IMR-90 (cell line): Measurements from ENCODE around the gene KCNK3. TPM values are rescaled to one million over a fixed set of nuclear protein-coding genes. Genes with fewer than 3 reads are reported as not detected.

ENCODE experiments used
- ATAC-seq: fragments of 200-7000 bp; cut with Tn5 transposase; 2 replicates; pipeline ENCODE4 v1.9.1; 2020; ENCODE audit warnings: low read depth, mild to moderate bottlenecking, moderate library complexity
- BruUV-seq: library from RNA; stranded (reverse); fragments of 400-500 nt; replicated peaks from 2 replicates; lab custom pipeline; 2021; lab: Mats Ljungman, UMichigan
- CTCF ChIA-PET: fragments of 300-600 bp; formaldehyde crosslinking; extraction: SDS; loops from one replicate; lab custom pipeline; 2021; ENCODE audit warnings: antibody characterized with exemption; lab: Yijun Ruan, JAX
- POLR2A ChIA-PET: fragments of 300-600 bp; sonication (Branson Sonifier 250); formaldehyde crosslinking; loops from one replicate; lab custom pipeline; 2022; ENCODE audit warnings: antibody characterized with exemption; ENCODE audit not compliant: unreplicated experiment; lab: Charles Lee
- DNase-seq: peaks from one replicate; pipeline ENCODE4 v3.0.0; 2013
- H2AFZ ChIP-seq: replicated peaks from 2 replicates; pipeline ENCODE3; 2013; ENCODE audit warnings: low read length, mild to moderate bottlenecking; ENCODE audit not compliant: poor library complexity
- H2AK5ac ChIP-seq: 2 replicates; pipeline ENCODE4 v1.6.1; 2013; ENCODE audit warnings: low read depth, low read length, inconsistent platforms
- H2AK9ac ChIP-seq: replicated peaks from 2 replicates; pipeline ENCODE3; 2013; ENCODE audit warnings: mild to moderate bottlenecking, low read depth, low read length, moderate library complexity; ENCODE audit not compliant: poor library complexity
- H2BK120ac ChIP-seq: 2 replicates; pipeline ENCODE4 v1.6.1; 2013; ENCODE audit warnings: low read depth, low read length, inconsistent platforms
- H2BK15ac ChIP-seq: 3 replicates; pipeline ENCODE4 v1.6.1; 2013; ENCODE audit warnings: low read depth, low read length, inconsistent platforms
- H2BK20ac ChIP-seq: 2 replicates; pipeline ENCODE4 v1.6.1; 2013; ENCODE audit warnings: low read depth, mild to moderate bottlenecking, inconsistent platforms, low read length, moderate library complexity
- H2BK5ac ChIP-seq: 2 replicates; pipeline ENCODE4 v1.6.1; 2013; ENCODE audit warnings: mild to moderate bottlenecking, low read depth, low read length, inconsistent platforms; ENCODE audit not compliant: poor library complexity, severe bottlenecking
- H3K14ac ChIP-seq: replicated peaks from 2 replicates; pipeline ENCODE4 v1.6.1; 2013; ENCODE audit warnings: low read depth, low read length, inconsistent platforms
- H3K18ac ChIP-seq: 2 replicates; pipeline ENCODE4 v1.6.1; 2013; ENCODE audit warnings: low read depth, low read length, control low read depth
- H3K23ac ChIP-seq: 2 replicates; pipeline ENCODE4 v1.6.1; 2013; ENCODE audit warnings: low read depth, low read length, inconsistent platforms
- H3K27ac ChIP-seq: 2 replicates; pipeline ENCODE4 v1.5.1; 2013; ENCODE audit warnings: mild to moderate bottlenecking, control low read depth, low read length; ENCODE audit not compliant: insufficient read depth
- H3K27me3 ChIP-seq: 2 replicates; pipeline ENCODE4 v1.6.1; 2013; ENCODE audit warnings: low read length; ENCODE audit not compliant: control insufficient read depth, insufficient read depth
- H3K36me3 ChIP-seq: 2 replicates; pipeline ENCODE4 v1.6.1; 2013; ENCODE audit warnings: low read length, mixed read lengths; ENCODE audit not compliant: control insufficient read depth, insufficient read depth
- H3K4ac ChIP-seq: 2 replicates; pipeline ENCODE4 v1.6.1; 2013; ENCODE audit warnings: low read depth, low read length, inconsistent platforms
- H3K4me1 ChIP-seq: 2 replicates; pipeline ENCODE4 v1.6.1; 2013; ENCODE audit warnings: low read length, mixed read lengths; ENCODE audit not compliant: control insufficient read depth, insufficient read depth
- H3K4me2 ChIP-seq: 2 replicates; pipeline ENCODE4 v1.6.1; 2013; ENCODE audit warnings: low read depth, mild to moderate bottlenecking, control low read depth, low read length, moderate library complexity
- H3K4me3 ChIP-seq: 2 replicates; pipeline ENCODE4 v1.5.1; 2013; ENCODE audit warnings: low read depth, mild to moderate bottlenecking, control low read depth, low read length, moderate library complexity; ENCODE audit not compliant: insufficient read depth
- H3K56ac ChIP-seq: 2 replicates; pipeline ENCODE4 v1.6.1; 2013; ENCODE audit warnings: low read length, inconsistent platforms; ENCODE audit not compliant: insufficient read depth; ENCODE audit errors: extremely low read depth
- H3K79me1 ChIP-seq, 2 experiments: 2 replicates each; pipeline ENCODE4 v1.6.1; 2013; ENCODE audit warnings: low read length in 2 of 2, inconsistent platforms in 1 of 2, low read depth in 1 of 2
- H3K9ac ChIP-seq: 2 replicates; pipeline ENCODE4 v1.6.1; 2013; ENCODE audit warnings: low read depth, low read length, control low read depth
- H3K9me1 ChIP-seq: 2 replicates; pipeline ENCODE4 v1.6.1; 2013; ENCODE audit warnings: low read length, inconsistent platforms; ENCODE audit not compliant: insufficient read depth
- H3K9me3 ChIP-seq: 2 replicates; pipeline ENCODE4 v1.6.1; 2013; ENCODE audit warnings: low read length; ENCODE audit not compliant: control insufficient read depth, insufficient read depth
- H4K20me1 ChIP-seq: 2 replicates; pipeline ENCODE4 v1.6.1; 2013; ENCODE audit warnings: low read length, inconsistent platforms; ENCODE audit not compliant: insufficient read depth
- H4K5ac ChIP-seq: 2 replicates; pipeline ENCODE4 v1.6.1; 2013; ENCODE audit warnings: mild to moderate bottlenecking, low read depth, low read length, control low read depth
- H4K8ac ChIP-seq, 2 experiments: 2 replicates each; pipeline ENCODE4 v1.6.1; 2013; ENCODE audit warnings: low read depth in 2 of 2, low read length in 2 of 2, control low read depth in 1 of 2, inconsistent platforms in 1 of 2
- H4K91ac ChIP-seq: 2 replicates; pipeline ENCODE4 v1.6.1; 2013; ENCODE audit warnings: low read depth, low read length, inconsistent platforms; ENCODE audit not compliant: insufficient read depth
- BHLHE40 ChIP-seq: fragments of 150-350 bp; IDR thresholded peaks from 2 replicates; pipeline ENCODE4 v1.6.1; 2016; ENCODE audit warnings: mild to moderate bottlenecking, low read depth, low read length
- CEBPB ChIP-seq: IDR thresholded peaks from 2 replicates; pipeline ENCODE4 v1.6.1; 2012; ENCODE audit warnings: low read depth, low read length, improper control_type of control experiment
- FOS ChIP-seq: fragments of 150-350 bp; IDR thresholded peaks from 2 replicates; pipeline ENCODE4 v1.6.1; 2016; ENCODE audit warnings: low read depth, low read length
- MAFK ChIP-seq: IDR thresholded peaks from 2 replicates; pipeline ENCODE4 v1.6.1; 2012; ENCODE audit warnings: low read depth, low read length, improper control_type of control experiment
- MXI1 ChIP-seq: IDR thresholded peaks from 2 replicates; pipeline ENCODE4 v1.6.1; 2012; ENCODE audit warnings: low read depth, mild to moderate bottlenecking, low read length, moderate library complexity, borderline replicate concordance
- NFE2L2 ChIP-seq: fragments of 150-350 bp; IDR thresholded peaks from 2 replicates; pipeline ENCODE4 v1.6.1; 2016; ENCODE audit warnings: low read depth, mild to moderate bottlenecking, low read length
- RAD21 ChIP-seq: IDR thresholded peaks from 2 replicates; pipeline ENCODE4 v1.6.1; 2012; ENCODE audit warnings: low read length, improper control_type of control experiment
- RCOR1 ChIP-seq: IDR thresholded peaks from 2 replicates; pipeline ENCODE4 v1.6.1; 2012; ENCODE audit warnings: mild to moderate bottlenecking, low read length, improper control_type of control experiment; ENCODE audit not compliant: insufficient replicate concordance
- RFX5 ChIP-seq: IDR thresholded peaks from 2 replicates; pipeline ENCODE4 v1.8.0; 2012; ENCODE audit warnings: low read depth, mild to moderate bottlenecking, low read length, moderate library complexity
- WGBS, 2 experiments: methylation state at CpG; one replicate each; pipeline versions ENCODE4 v1.1.5 to v1.1.7; 2013; ENCODE audit warnings: missing lambda C conversion rate in 2 of 2; ENCODE audit not compliant: insufficient read length in 1 of 2; ENCODE audit errors: extremely low coverage in 2 of 2; 5-methylcytosine and 5-hydroxymethylcytosine counted together
- dilution Hi-C: fragments of 300-500 bp; cut with HindIII; formaldehyde crosslinking; loops from one replicate; pipeline ENCODE4 v1.14.3; 2018; ENCODE audit warnings: low sequenced_read_pairs; ENCODE audit not compliant: unreplicated experiment
- in situ Hi-C: fragments of 300-500 bp; cut with MboI; formaldehyde crosslinking; loops from 3 replicates; pipeline ENCODE4 v1.14.3; 2019; ENCODE audit warnings: low sequenced_read_pairs, inconsistent platforms, mixed read lengths
- intact Hi-C: fragments of 100-400 bp; cut with micrococcal nuclease; formaldehyde crosslinking; loops from 2 replicates; pipeline ENCODE4 v1.10.0; 2022
- polyA plus RNA-seq, 3 experiments: library from polyadenylated mRNA; depleted of rRNA; stranded (reverse); fragments of >200 nt; gene quantifications; 2 replicates each; pipeline ENCODE4 v1.2.3, GENCODE V29; 2012; ENCODE audit warnings: low replicate concordance in 1 of 3
- total RNA-seq: library from RNA; depleted of rRNA; stranded (reverse); fragments of >200 nt; gene quantifications from 2 replicates; pipeline ENCODE4 v1.2.3, GENCODE V29; 2012
- TF ChIP-seq, protein P1 (sequence below): fragments of 150-350 bp; IDR thresholded peaks from 2 replicates; pipeline ENCODE4 v1.6.1; 2016; ENCODE audit warnings: low read depth, mild to moderate bottlenecking, low read length, moderate library complexity, borderline replicate concordance
- TF ChIP-seq, protein P2 (sequence below): conservative IDR thresholded peaks from 2 replicates; pipeline ENCODE4 v1.5.1; 2012; ENCODE audit warnings: mild to moderate bottlenecking, low read depth, low read length, improper control_type of control experiment
- TF ChIP-seq, protein P3 (sequence below): fragments of 150-350 bp; IDR thresholded peaks from 2 replicates; pipeline ENCODE4 v1.6.1; 2017; ENCODE audit warnings: mild to moderate bottlenecking, antibody characterized with exemption, low read length, low read depth

The KCNK3 gene
- total and polyA plus RNA-seq, 2 of the 4 experiments (the other 2 are of a cell fraction), result under 0.01 to 0.03 TPM

DNA sequence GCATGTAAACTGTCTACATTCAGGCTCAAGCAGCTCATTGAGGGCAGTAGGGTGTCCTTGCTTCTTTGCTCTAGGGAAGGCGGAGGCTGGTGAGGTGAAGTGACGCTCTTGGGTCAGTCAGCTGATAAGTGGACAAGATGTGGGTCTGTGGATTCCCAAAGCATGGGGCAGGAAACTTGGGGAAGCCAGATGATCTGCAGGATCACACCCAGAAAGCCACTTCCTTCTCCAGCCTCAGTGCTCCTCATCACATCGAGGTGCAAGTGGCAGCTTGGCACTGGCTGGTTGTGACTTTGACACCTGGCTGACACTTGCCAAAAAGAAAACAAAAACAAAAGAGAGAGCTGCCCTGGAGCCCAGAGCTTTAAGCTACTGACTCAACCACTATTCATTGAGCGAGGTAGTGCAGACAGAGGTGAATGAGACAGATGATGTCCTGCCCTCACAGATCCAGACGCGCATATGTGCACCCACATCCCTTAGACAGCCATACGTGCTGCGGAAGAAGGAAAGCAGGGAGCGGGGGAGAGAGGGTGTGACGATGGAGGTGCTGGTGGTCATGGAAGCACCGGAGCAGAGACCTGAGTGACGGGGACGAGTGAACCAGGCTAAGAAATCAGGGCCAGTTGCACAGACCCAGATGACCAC, 48.2 kb upstream of the KCNK3 start (continued):
- TF ChIP-seq, protein P1, sequence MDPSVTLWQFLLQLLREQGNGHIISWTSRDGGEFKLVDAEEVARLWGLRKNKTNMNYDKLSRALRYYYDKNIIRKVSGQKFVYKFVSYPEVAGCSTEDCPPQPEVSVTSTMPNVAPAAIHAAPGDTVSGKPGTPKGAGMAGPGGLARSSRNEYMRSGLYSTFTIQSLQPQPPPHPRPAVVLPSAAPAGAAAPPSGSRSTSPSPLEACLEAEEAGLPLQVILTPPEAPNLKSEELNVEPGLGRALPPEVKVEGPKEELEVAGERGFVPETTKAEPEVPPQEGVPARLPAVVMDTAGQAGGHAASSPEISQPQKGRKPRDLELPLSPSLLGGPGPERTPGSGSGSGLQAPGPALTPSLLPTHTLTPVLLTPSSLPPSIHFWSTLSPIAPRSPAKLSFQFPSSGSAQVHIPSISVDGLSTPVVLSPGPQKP, result no peak
- TF ChIP-seq RCOR1, result no peak

DNA sequence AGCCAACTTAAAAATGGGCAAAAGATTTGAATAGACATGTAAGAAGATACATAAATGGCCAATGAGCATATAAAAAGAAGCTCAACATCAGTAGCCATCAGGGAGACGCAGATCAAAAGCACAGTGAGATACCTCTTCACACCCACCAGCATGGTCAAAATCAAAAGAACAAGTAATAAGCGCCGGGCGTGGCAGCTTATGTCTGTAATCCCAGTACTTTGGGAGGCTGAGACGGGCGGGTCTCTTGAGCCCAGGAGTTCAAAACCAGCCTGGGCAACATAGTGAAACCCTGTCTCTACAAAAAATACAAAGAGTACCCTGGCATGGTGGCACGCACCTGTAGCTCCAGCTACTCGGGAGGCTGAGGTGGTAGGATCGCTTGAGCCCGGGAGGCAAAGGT, 46.8 kb upstream of the KCNK3 start:
- in situ Hi-C loops, result no loop called here
- Histone ChIP-seq H4K20me1 (no peaks in the 10 kb centered on the region), H4K91ac (no peak overlapping the region), H3K27me3 (peaks cover 51% of the 10 kb centered on the region), H3K9me1 (no peaks in the 10 kb centered on the region), H2BK15ac (no peak overlapping the region), H3K36me3 (no peaks in the 10 kb centered on the region), H4K5ac (no peak overlapping the region), H2BK5ac (no peak overlapping the region), H2AK5ac (no peak overlapping the region), H3K79me1 (no peaks in the 10 kb centered on the region), H3K9me3 (peaks cover 3% of the 10 kb centered on the region), H3K23ac (no peak overlapping the region), H2AFZ (no peak overlapping the region), H2BK20ac (no peak overlapping the region), H3K14ac (no peak overlapping the region), H3K9ac (no peak overlapping the region), H3K4me3 (no peak overlapping the region), H3K56ac (no peak overlapping the region), H2BK120ac (no peak overlapping the region), H3K4me2 (no peak overlapping the region), H3K18ac (no peak overlapping the region), H3K4ac (no peak overlapping the region), H2AK9ac (no peak overlapping the region), H4K8ac (no peak overlapping the region), H3K27ac (no peak overlapping the region), H3K4me1 (no peaks in the 10 kb centered on the region)
- BruUV-seq, result no TSS peak
- DNase-seq (no peak), ATAC-seq (no peak)
- intact Hi-C loops, result no loop called here
- ChIA-PET POLR2A (no interaction called here), CTCF (no interaction called here)
- dilution Hi-C loops, result no loop called here
- 100% methylated on average over 1 of the region's 10 CpGs; no CpG with 5 or more reads in 1 of the 2 experiments for WGBS, 2 experiments
- TF ChIP-seq RAD21 (no peak), CEBPB (no peak), RFX5 (no peak), MXI1 (no peak), MAFK (no peak), RCOR1 (no peak), BHLHE40 (no peak), FOS (no peak), NFE2L2 (no peak)
- TF ChIP-seq, protein P2, sequence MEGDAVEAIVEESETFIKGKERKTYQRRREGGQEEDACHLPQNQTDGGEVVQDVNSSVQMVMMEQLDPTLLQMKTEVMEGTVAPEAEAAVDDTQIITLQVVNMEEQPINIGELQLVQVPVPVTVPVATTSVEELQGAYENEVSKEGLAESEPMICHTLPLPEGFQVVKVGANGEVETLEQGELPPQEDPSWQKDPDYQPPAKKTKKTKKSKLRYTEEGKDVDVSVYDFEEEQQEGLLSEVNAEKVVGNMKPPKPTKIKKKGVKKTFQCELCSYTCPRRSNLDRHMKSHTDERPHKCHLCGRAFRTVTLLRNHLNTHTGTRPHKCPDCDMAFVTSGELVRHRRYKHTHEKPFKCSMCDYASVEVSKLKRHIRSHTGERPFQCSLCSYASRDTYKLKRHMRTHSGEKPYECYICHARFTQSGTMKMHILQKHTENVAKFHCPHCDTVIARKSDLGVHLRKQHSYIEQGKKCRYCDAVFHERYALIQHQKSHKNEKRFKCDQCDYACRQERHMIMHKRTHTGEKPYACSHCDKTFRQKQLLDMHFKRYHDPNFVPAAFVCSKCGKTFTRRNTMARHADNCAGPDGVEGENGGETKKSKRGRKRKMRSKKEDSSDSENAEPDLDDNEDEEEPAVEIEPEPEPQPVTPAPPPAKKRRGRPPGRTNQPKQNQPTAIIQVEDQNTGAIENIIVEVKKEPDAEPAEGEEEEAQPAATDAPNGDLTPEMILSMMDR, result no peak
- TF ChIP-seq, protein P3, sequence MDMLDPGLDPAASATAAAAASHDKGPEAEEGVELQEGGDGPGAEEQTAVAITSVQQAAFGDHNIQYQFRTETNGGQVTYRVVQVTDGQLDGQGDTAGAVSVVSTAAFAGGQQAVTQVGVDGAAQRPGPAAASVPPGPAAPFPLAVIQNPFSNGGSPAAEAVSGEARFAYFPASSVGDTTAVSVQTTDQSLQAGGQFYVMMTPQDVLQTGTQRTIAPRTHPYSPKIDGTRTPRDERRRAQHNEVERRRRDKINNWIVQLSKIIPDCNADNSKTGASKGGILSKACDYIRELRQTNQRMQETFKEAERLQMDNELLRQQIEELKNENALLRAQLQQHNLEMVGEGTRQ, result no peak
